Measurements from ENCODE around the gene UBA5. TPM values are rescaled to one million over a fixed set of nuclear protein-coding genes. Genes with fewer than 3 reads are reported as not detected.

UBA5 gene
- total and polyA plus RNA-seq, 5 donors: 25.6 to 42.2 (median 31.7) TPM

GRCh38 chr3:132652640-132653270, 7.4 kb upstream of the UBA5 start:
- Histone ChIP-seq H3K4me3 (ENCODE audit: low read length) (no peak overlapping the region), H3K9me3 (ENCODE audit: control insufficient read depth, low read length) (no peaks in the 10 kb centered on the region), H3K27ac (ENCODE audit: low read length) (no peak overlapping the region), H3K27me3 (ENCODE audit: control insufficient read depth, insufficient read depth) (no peaks in the 10 kb centered on the region), H3K4me1 (ENCODE audit: control insufficient read depth, insufficient read depth, low read length) (peaks cover 6% of the 10 kb centered on the region)
- 88% methylated on average over 1 of the region's 1 CpG for WGBS
- ATAC-seq (no peak), DNase-seq (no peak)
- intact Hi-C loops (cut with DNase I): no loop called here

- Histone ChIP-seq H3K9me3 (ENCODE audit: control insufficient read depth, low read length) (no peaks in the 10 kb centered on the region), H3K4me1 (ENCODE audit: control insufficient read depth, insufficient read depth, low read length) (peaks cover 6% of the 10 kb centered on the region), H3K4me3 (ENCODE audit: low read length) (no peak overlapping the region), H3K27ac (ENCODE audit: low read length) (no peak overlapping the region), H3K27me3 (ENCODE audit: control insufficient read depth, insufficient read depth) (no peaks in the 10 kb centered on the region)
- WGBS: 74% methylated on average over 2 of the region's 2 CpGs
- DNase-seq (no peak), ATAC-seq (no peak)
- intact Hi-C loops (cut with DNase I): no loop called here
Observed at GRCh38 chr3:132654190-132654589, 5.9 kb upstream of the UBA5 start.

- H3K9me3 ChIP-seq (ENCODE audit: control insufficient read depth, low read length): no peaks in the 10 kb centered on the region
- no peak overlapping the region for H3K27ac ChIP-seq (ENCODE audit: low read length)
- WGBS: 91% methylated on average over 5 of the region's 5 CpGs
- peaks cover 6% of the 10 kb centered on the region for H3K4me1 ChIP-seq (ENCODE audit: control insufficient read depth, insufficient read depth, low read length)
- no peak for ATAC-seq
- no peaks in the 10 kb centered on the region for H3K27me3 ChIP-seq (ENCODE audit: control insufficient read depth, insufficient read depth)
- intact Hi-C loops (cut with DNase I): no loop called here
- no peak for DNase-seq
- no peak overlapping the region for H3K4me3 ChIP-seq (ENCODE audit: low read length)
Observed at GRCh38 chr3:132654721-132655120, 5.4 kb upstream of the UBA5 start.

- no peak for ATAC-seq
- H3K4me3 ChIP-seq (ENCODE audit: low read length): no peak overlapping the region
- peaks cover 6% of the 10 kb centered on the region for H3K4me1 ChIP-seq (ENCODE audit: control insufficient read depth, insufficient read depth, low read length)
- no peaks in the 10 kb centered on the region for H3K9me3 ChIP-seq (ENCODE audit: control insufficient read depth, low read length)
- H3K27me3 ChIP-seq (ENCODE audit: control insufficient read depth, insufficient read depth): no peaks in the 10 kb centered on the region
- 60% methylated on average over 2 of the region's 2 CpGs for WGBS
- no peak overlapping the region for H3K27ac ChIP-seq (ENCODE audit: low read length)
- intact Hi-C loops (cut with DNase I): no loop called here
- no peak for DNase-seq
Observed at GRCh38 chr3:132655471-132655870, 4.7 kb upstream of the UBA5 start.

GRCh38 chr3:132657869-132658747, 2.0 kb upstream of the UBA5 start:
- DNase-seq: no peak
- Histone ChIP-seq H3K4me1 (ENCODE audit: control insufficient read depth, insufficient read depth, low read length) (peaks cover 6% of the 10 kb centered on the region), H3K27me3 (ENCODE audit: control insufficient read depth, insufficient read depth) (no peaks in the 10 kb centered on the region), H3K4me3 (ENCODE audit: low read length) (peak overlapping the region; percentile 76), H3K27ac (ENCODE audit: low read length) (no peak overlapping the region), H3K9me3 (ENCODE audit: control insufficient read depth, low read length) (no peaks in the 10 kb centered on the region)
- intact Hi-C loops (cut with DNase I): no loop called here
- ATAC-seq: no peak
- WGBS: 88% methylated on average over 8 of the region's 8 CpGs

- H3K27me3 ChIP-seq (ENCODE audit: control insufficient read depth, insufficient read depth): no peaks in the 10 kb centered on the region
- DNase-seq: no peak
Observed at GRCh38 chr3:132659000-132659364, 1.1 kb upstream of the UBA5 start.

GRCh38 chr3:132659365-132660051, 621 bp upstream of the UBA5 start, which contains the start of gene ACAD11:
Gene ACAD11, minus strand, starts transcription at chr3:132659809. Its CDS starts 58 bp downstream, at chr3:132659751.
- intact Hi-C loops (cut with DNase I): no loop called here
- under 1% methylated on average over 34 of the region's 34 CpGs for WGBS
- Histone ChIP-seq H3K27me3 (ENCODE audit: control insufficient read depth, insufficient read depth) (no peaks in the 10 kb centered on the region), H3K9me3 (ENCODE audit: control insufficient read depth, low read length) (no peaks in the 10 kb centered on the region), H3K4me3 (ENCODE audit: low read length) (peak within 1 kb of the TSS; percentile 76), H3K4me1 (ENCODE audit: control insufficient read depth, insufficient read depth, low read length) (peaks cover 4% of the 10 kb centered on the region), H3K27ac (ENCODE audit: low read length) (peak within 1 kb of the TSS; percentile 89)
- DNase-seq: peak; percentile 83 to 92 (median 90)
- ATAC-seq: peak; percentile 91

More at GRCh38 chr3:132659000-132659364, 1.1 kb upstream of the UBA5 start:
- H3K4me1 ChIP-seq (ENCODE audit: control insufficient read depth, insufficient read depth, low read length): peaks cover 6% of the 10 kb centered on the region
- ATAC-seq: peak; percentile 1 to 11
- H3K27ac ChIP-seq (ENCODE audit: low read length): peak overlapping the region; percentile 89
- no peaks in the 10 kb centered on the region for H3K9me3 ChIP-seq (ENCODE audit: control insufficient read depth, low read length)
- WGBS: 4% methylated on average over 7 of the region's 7 CpGs
- H3K4me3 ChIP-seq (ENCODE audit: low read length): peak overlapping the region; percentile 76
- intact Hi-C loops (cut with DNase I): no loop called here

GRCh38 chr3:132660811-132661070, 612 bp downstream of the UBA5 start:
- no peaks in the 10 kb centered on the region for H3K4me1 ChIP-seq (ENCODE audit: control insufficient read depth, insufficient read depth, low read length)
- 0% methylated on average over 5 of the region's 5 CpGs for WGBS
- peak overlapping the region; percentile 76 for H3K4me3 ChIP-seq (ENCODE audit: low read length)
- H3K9me3 ChIP-seq (ENCODE audit: control insufficient read depth, low read length): no peaks in the 10 kb centered on the region
- intact Hi-C loops (cut with DNase I): no loop called here
- ATAC-seq (peak in 1 of 2 donors; percentile 12), DNase-seq (no peak)
- no peaks in the 10 kb centered on the region for H3K27me3 ChIP-seq (ENCODE audit: control insufficient read depth, insufficient read depth)
- H3K27ac ChIP-seq (ENCODE audit: low read length): peak overlapping the region; percentile 89

- Histone ChIP-seq H3K27ac (ENCODE audit: low read length) (no peak overlapping the region), H3K27me3 (ENCODE audit: control insufficient read depth, insufficient read depth) (no peaks in the 10 kb centered on the region), H3K4me3 (ENCODE audit: low read length) (peak overlapping the region; percentile 76), H3K9me3 (ENCODE audit: control insufficient read depth, low read length) (no peaks in the 10 kb centered on the region), H3K4me1 (ENCODE audit: control insufficient read depth, insufficient read depth, low read length) (no peaks in the 10 kb centered on the region)
- intact Hi-C loops (cut with DNase I): no loop called here
- ATAC-seq: no peak
- DNase-seq: no peak
- 16% methylated on average over 8 of the region's 8 CpGs for WGBS
Observed at GRCh38 chr3:132661101-132661500, 972 bp downstream of the UBA5 start.

- intact Hi-C loops (cut with DNase I): no loop called here
- ATAC-seq (no peak), DNase-seq (no peak)
- Histone ChIP-seq H3K27ac (ENCODE audit: low read length) (no peak overlapping the region), H3K9me3 (ENCODE audit: control insufficient read depth, low read length) (no peaks in the 10 kb centered on the region), H3K27me3 (ENCODE audit: control insufficient read depth, insufficient read depth) (no peaks in the 10 kb centered on the region), H3K4me1 (ENCODE audit: control insufficient read depth, insufficient read depth, low read length) (no peaks in the 10 kb centered on the region), H3K4me3 (ENCODE audit: low read length) (no peak overlapping the region)
Observed at GRCh38 chr3:132662212-132662611, 2.1 kb downstream of the UBA5 start.

- ATAC-seq (no peak), DNase-seq (no peak)
- Histone ChIP-seq H3K27me3 (ENCODE audit: control insufficient read depth, insufficient read depth) (no peaks in the 10 kb centered on the region), H3K4me1 (ENCODE audit: control insufficient read depth, insufficient read depth, low read length) (no peaks in the 10 kb centered on the region), H3K27ac (ENCODE audit: low read length) (no peak overlapping the region), H3K4me3 (ENCODE audit: low read length) (no peak overlapping the region), H3K9me3 (ENCODE audit: control insufficient read depth, low read length) (no peaks in the 10 kb centered on the region)
- 78% methylated on average over 3 of the region's 3 CpGs for WGBS
- intact Hi-C loops (cut with DNase I): no loop called here
Observed at GRCh38 chr3:132665230-132665745, 5.2 kb downstream of the UBA5 start.
